Tibial nerve (tissue), 4 donors: Measurements from ENCODE around the gene TMEM253.

Source experiments
- EP300 ChIP-seq, 2 donors: sonication (generic); formaldehyde crosslinking; IDR thresholded peaks; one replicate each; pipeline ENCODE4 v1.6.1; 2017; ENCODE audit warnings: antibody characterized with exemption in 2 of 2, mild to moderate bottlenecking in 1 of 2
- POLR2A ChIP-seq, 2 donors: fragments of 450-650 bp; IDR thresholded peaks; one replicate each; pipeline ENCODE4 v1.6.1; 2017; ENCODE audit warnings: antibody characterized with exemption in 2 of 2, mild to moderate bottlenecking in 2 of 2, moderate library complexity in 2 of 2
- TF ChIP-seq, protein P1 (sequence below), 5 experiments: fragments of 200-600 bp in 3 of 5; fragments of 450-650 bp in 2 of 5; sonication (generic) in 3 of 5; IDR thresholded peaks; one replicate each; pipeline ENCODE4 v1.5.1; 2016 to 2019; ENCODE audit warnings: antibody characterized with exemption in 5 of 5, mild to moderate bottlenecking in 3 of 5, moderate library complexity in 2 of 5

DNA sequence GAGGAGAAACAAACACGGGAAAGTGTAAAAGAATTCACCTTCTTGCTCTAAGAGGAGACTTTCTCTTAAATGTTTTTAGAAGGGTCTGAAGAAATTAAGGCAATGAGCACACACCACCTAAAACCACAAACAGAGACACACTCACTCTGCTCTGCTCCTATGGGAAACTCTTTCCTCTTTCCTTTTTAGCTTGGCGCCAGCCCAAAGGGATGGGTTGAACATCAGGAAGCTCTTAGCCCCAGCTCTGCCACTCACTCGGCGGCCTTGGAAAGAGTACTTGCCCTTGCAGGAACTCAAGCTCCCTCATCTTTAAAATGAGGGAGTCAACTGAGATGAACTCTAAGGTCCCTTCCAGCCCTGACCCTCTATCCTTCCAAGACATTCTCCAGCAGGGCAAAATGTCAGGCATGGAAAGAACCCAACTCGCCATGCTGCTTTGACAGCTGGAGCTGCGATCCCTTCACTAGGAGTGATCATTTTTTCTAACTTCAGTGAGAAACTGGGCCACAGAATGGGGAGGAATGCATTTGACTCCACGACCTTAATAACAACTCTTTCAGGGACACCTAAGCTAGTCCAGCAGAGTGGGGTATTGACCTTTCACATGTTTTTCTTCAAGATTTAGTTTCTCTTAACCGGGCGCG lies 44.2 kb upstream of the TMEM253 start:
- TF ChIP-seq, protein P1, sequence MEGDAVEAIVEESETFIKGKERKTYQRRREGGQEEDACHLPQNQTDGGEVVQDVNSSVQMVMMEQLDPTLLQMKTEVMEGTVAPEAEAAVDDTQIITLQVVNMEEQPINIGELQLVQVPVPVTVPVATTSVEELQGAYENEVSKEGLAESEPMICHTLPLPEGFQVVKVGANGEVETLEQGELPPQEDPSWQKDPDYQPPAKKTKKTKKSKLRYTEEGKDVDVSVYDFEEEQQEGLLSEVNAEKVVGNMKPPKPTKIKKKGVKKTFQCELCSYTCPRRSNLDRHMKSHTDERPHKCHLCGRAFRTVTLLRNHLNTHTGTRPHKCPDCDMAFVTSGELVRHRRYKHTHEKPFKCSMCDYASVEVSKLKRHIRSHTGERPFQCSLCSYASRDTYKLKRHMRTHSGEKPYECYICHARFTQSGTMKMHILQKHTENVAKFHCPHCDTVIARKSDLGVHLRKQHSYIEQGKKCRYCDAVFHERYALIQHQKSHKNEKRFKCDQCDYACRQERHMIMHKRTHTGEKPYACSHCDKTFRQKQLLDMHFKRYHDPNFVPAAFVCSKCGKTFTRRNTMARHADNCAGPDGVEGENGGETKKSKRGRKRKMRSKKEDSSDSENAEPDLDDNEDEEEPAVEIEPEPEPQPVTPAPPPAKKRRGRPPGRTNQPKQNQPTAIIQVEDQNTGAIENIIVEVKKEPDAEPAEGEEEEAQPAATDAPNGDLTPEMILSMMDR (IDR thresholded peaks at IDR 0.05): no peak
- TF ChIP-seq EP300 (IDR thresholded peaks at IDR 0.05) (no peak), POLR2A (IDR thresholded peaks at IDR 0.05) (no peak)
